Endothelial cell of umbilical vein (primary cell): ENCODE data around the gene GADL1. TPM values are rescaled to one million over a fixed set of nuclear protein-coding genes. Genes with fewer than 3 reads are reported as not detected.

ENCODE experiments used
- BruUV-seq: library from RNA; stranded (reverse); fragments of 400-500 nt; replicated peaks from 2 replicates; lab custom pipeline; 2021; lab: Mats Ljungman, UMichigan
- CTCF ChIA-PET: fragments of 300-600, 350-600 bp; sonication (Branson Sonifier 250); formaldehyde crosslinking; loops from one replicate; lab custom pipeline; 2021; ENCODE audit warnings: antibody characterized with exemption, inconsistent platforms; lab: Charles Lee
- POLR2A ChIA-PET: fragments of 300-600, 350-600 bp; sonication (Branson Sonifier 250); formaldehyde crosslinking; loops from one replicate; lab custom pipeline; 2021; ENCODE audit warnings: antibody characterized with exemption, inconsistent platforms; lab: Charles Lee
- DNase-seq: peaks from one replicate; pipeline ENCODE4 v3.0.0-alpha.2; 2011; ENCODE audit warnings: low read depth, low spot score
- FAIRE-seq: peaks from 2 replicates; lab custom pipeline; 2011; peaks lifted over from hg19 to GRCh38; lab: Jason Lieb, UNC
- H2AFZ ChIP-seq: 2 replicates; pipeline ENCODE4 v1.6.0; 2012; ENCODE audit warnings: low read depth, low read length, control low read depth, inconsistent platforms
- H3K27ac ChIP-seq: 2 replicates; pipeline ENCODE4 v1.5.1; 2011; ENCODE audit warnings: low read depth, mild to moderate bottlenecking, control low read depth, low read length, moderate library complexity; ENCODE audit not compliant: insufficient read depth
- H3K27me3 ChIP-seq, 2 experiments: 2 replicates each; pipeline versions ENCODE4 v1.6.0 to v1.6.1; 2011; ENCODE audit warnings: low read length in 2 of 2, mixed read lengths in 1 of 2; ENCODE audit not compliant: control insufficient read depth in 2 of 2, insufficient read depth in 2 of 2
- H3K36me3 ChIP-seq, 2 experiments: 2 replicates in 1 of 2; 3 replicates in 1 of 2; pipeline ENCODE4 v1.5.1; 2011; ENCODE audit warnings: low read length in 2 of 2, mild to moderate bottlenecking in 1 of 2, moderate library complexity in 1 of 2; ENCODE audit not compliant: control insufficient read depth in 2 of 2, insufficient read depth in 2 of 2; ENCODE audit errors: extremely low read depth in 1 of 2
- H3K4me1 ChIP-seq: 3 replicates; pipeline ENCODE4 v1.5.1; 2011; ENCODE audit warnings: mild to moderate bottlenecking, low read length; ENCODE audit not compliant: control insufficient read depth, insufficient read depth; ENCODE audit errors: extremely low read depth
- H3K4me2 ChIP-seq: 2 replicates; pipeline ENCODE4 v1.6.1; 2011; ENCODE audit warnings: low read length, control low read depth, mixed read lengths; ENCODE audit not compliant: insufficient read depth
- H3K4me3 ChIP-seq, 3 experiments: fragments of 200-600 bp in 1 of 3; sonication (generic), shearing (Covaris generic) in 1 of 3; replicated peaks in 1 of 3; 2 replicates each; pipeline ENCODE4 v1.5.1; 2011 to 2016; ENCODE audit warnings: control low read depth in 3 of 3, low read length in 3 of 3, mild to moderate bottlenecking in 2 of 3, inconsistent platforms in 1 of 3, low read depth in 1 of 3, moderate library complexity in 1 of 3; ENCODE audit not compliant: insufficient read depth in 1 of 3
- H3K79me2 ChIP-seq: 2 replicates; pipeline ENCODE4 v1.6.0; 2012; ENCODE audit warnings: low read length, inconsistent platforms; ENCODE audit not compliant: control insufficient read depth, insufficient read depth
- H3K9ac ChIP-seq: replicated peaks from 2 replicates; pipeline ENCODE3; 2011; ENCODE audit warnings: low read length, control low read depth; ENCODE audit not compliant: insufficient read depth; ENCODE audit errors: extremely low read depth
- H3K9me1 ChIP-seq: replicated peaks from 3 replicates; pipeline ENCODE4 v1.6.0; 2011; ENCODE audit warnings: mild to moderate bottlenecking, low read length; ENCODE audit not compliant: control insufficient read depth, insufficient read depth; ENCODE audit errors: extremely low read depth
- H3K9me3 ChIP-seq: replicated peaks from 2 replicates; pipeline ENCODE4 v1.5.1; 2012; ENCODE audit warnings: low read length, inconsistent platforms; ENCODE audit not compliant: control insufficient read depth, insufficient read depth
- H4K20me1 ChIP-seq: replicated peaks from 2 replicates; pipeline ENCODE3; 2011; ENCODE audit warnings: mild to moderate bottlenecking, low read length; ENCODE audit not compliant: control insufficient read depth, insufficient read depth; ENCODE audit errors: extremely low read depth
- FOS ChIP-seq: IDR thresholded peaks from 2 replicates; pipeline ENCODE4 v1.6.1; 2011; ENCODE audit warnings: mild to moderate bottlenecking, low read length, moderate library complexity, borderline replicate concordance; ENCODE audit not compliant: insufficient read depth
- GATA2 ChIP-seq: IDR thresholded peaks from 2 replicates; pipeline ENCODE4 v1.7.0; 2011; ENCODE audit warnings: low read depth, mild to moderate bottlenecking, moderate library complexity, mixed read lengths, low read length; ENCODE audit not compliant: insufficient read length, insufficient read depth
- MYC ChIP-seq: IDR thresholded peaks from one replicate; pipeline ENCODE4 v1.6.1; 2011; ENCODE audit warnings: mild to moderate bottlenecking, low read depth, low read length
- POLR2AphosphoS5 ChIP-seq: IDR thresholded peaks from 2 replicates; pipeline ENCODE4 v1.6.1; 2012; ENCODE audit warnings: low read depth, mild to moderate bottlenecking, control low read depth, low read length, moderate library complexity; ENCODE audit not compliant: insufficient read depth
- dilution Hi-C: fragments of 300-500 bp; cut with MboI; formaldehyde crosslinking; loops from one replicate; pipeline ENCODE4 v1.15.0; 2019; ENCODE audit warnings: low sequenced_read_pairs; ENCODE audit not compliant: extremely low pct_ligation_motif_present
- intact Hi-C: fragments of 100-400 bp; cut with micrococcal nuclease; formaldehyde crosslinking; loops from one replicate; pipeline ENCODE4 v1.10.0; 2022
- polyA plus RNA-seq, 4 experiments: library from polyadenylated mRNA; depleted of rRNA in 3 of 4; stranded (reverse) in 3 of 4; unstranded in 1 of 4; fragments of >200 nt; gene quantifications; 2 replicates each; pipeline versions ENCODE4 v1.2.1 to v1.2.3, GENCODE V29; 2011 to 2012; ENCODE audit warnings: missing spikeins in 1 of 4
- total RNA-seq: library from RNA; stranded (reverse); gene quantifications from 2 replicates; pipeline ENCODE4 v1.2.3, GENCODE V29; 2021
- TF ChIP-seq, protein P1 (sequence below), 2 donors: IDR thresholded peaks; 1 replicate in 1 of 2; 2 replicates in 1 of 2; pipeline ENCODE4 v1.5.1; 2011; ENCODE audit warnings: low read length in 2 of 2, mild to moderate bottlenecking in 2 of 2, moderate library complexity in 2 of 2, control low read depth in 1 of 2, inconsistent platforms in 1 of 2, low read depth in 1 of 2; ENCODE audit not compliant: insufficient read depth in 1 of 2; ENCODE audit errors: extremely low read depth in 1 of 2
- TF ChIP-seq, protein P2 (sequence below): IDR thresholded peaks from 2 replicates; pipeline ENCODE4 v1.6.1; 2011; ENCODE audit not compliant: insufficient read depth, insufficient read length

Gene GADL1
- total and polyA plus RNA-seq, 2 donors (not counting 3 experiments of a cell fraction or from before 2014, with no cell fraction given): not detected

DNA sequence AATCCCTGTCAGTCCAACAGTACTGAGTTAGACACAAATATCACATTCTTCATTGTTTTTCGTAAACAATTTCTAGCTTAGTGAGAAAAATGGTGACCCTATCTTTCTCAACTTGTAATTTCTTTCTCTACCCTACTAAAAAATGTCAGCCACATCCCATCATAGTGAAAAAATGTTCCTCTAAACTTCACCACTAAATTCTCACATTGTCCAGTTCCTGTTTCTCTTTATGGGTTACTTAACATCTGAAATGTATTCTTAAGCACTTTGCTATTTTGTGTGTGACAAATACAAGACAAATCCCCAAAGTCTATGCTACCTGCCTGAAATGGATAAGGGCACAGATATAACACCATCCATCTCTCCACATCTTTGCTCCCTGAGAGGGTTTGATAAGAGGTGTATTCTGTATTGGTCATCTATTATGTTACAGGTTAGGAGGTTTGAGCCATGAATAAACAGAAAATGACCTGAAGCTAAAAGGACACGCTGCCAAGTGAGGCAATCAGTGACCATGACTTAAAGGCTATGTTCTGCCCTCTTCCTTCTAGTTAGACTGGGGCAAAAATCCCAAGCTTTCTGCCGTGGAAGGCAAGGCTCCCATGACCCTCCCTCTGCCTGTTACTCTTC, 118.2 kb downstream of the GADL1 start:
- Histone ChIP-seq H3K4me1 (peaks cover 7% of the 10 kb centered on the region), H3K9ac (no peak overlapping the region), H3K27me3 (peaks cover 0 to 11% of the 10 kb centered on the region in 2 experiments), H3K9me1 (no peaks in the 10 kb centered on the region), H3K9me3 (no peaks in the 10 kb centered on the region), H4K20me1 (no peaks in the 10 kb centered on the region), H3K27ac (no peak overlapping the region), H3K79me2 (no peaks in the 10 kb centered on the region), H3K36me3 (no peaks in the 10 kb centered on the region), H2AFZ (no peak overlapping the region), H3K4me2 (no peak overlapping the region), H3K4me3 (no peak overlapping the region)
- FAIRE-seq (no peak), DNase-seq (no peak)
- ChIA-PET POLR2A (no interaction called here), CTCF (interaction anchor here (3.4 kb wide), 1 partner anchor 356 kb away, joined by 21 read pairs; no protein-coding TSS in a partner anchor)
- dilution Hi-C loops (no loop called here), intact Hi-C loops (no loop called here)
- BruUV-seq: no TSS peak
- TF ChIP-seq, protein P1, sequence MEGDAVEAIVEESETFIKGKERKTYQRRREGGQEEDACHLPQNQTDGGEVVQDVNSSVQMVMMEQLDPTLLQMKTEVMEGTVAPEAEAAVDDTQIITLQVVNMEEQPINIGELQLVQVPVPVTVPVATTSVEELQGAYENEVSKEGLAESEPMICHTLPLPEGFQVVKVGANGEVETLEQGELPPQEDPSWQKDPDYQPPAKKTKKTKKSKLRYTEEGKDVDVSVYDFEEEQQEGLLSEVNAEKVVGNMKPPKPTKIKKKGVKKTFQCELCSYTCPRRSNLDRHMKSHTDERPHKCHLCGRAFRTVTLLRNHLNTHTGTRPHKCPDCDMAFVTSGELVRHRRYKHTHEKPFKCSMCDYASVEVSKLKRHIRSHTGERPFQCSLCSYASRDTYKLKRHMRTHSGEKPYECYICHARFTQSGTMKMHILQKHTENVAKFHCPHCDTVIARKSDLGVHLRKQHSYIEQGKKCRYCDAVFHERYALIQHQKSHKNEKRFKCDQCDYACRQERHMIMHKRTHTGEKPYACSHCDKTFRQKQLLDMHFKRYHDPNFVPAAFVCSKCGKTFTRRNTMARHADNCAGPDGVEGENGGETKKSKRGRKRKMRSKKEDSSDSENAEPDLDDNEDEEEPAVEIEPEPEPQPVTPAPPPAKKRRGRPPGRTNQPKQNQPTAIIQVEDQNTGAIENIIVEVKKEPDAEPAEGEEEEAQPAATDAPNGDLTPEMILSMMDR (IDR thresholded peaks at IDR 0.05; ENCODE audit: extremely low read depth in 1 of 2, insufficient read depth in 1 of 2, low read depth in 1 of 2, low read length in 2 of 2): no peak
- no peak for TF ChIP-seq POLR2AphosphoS5
- TF ChIP-seq, protein P2, sequence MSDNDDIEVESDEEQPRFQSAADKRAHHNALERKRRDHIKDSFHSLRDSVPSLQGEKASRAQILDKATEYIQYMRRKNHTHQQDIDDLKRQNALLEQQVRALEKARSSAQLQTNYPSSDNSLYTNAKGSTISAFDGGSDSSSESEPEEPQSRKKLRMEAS: no peak
- no peak for TF ChIP-seq MYC
- no peak for TF ChIP-seq GATA2
- TF ChIP-seq FOS: no peak
